ENCODE measurements around the gene DBET. TPM values are rescaled to one million over a fixed set of nuclear protein-coding genes. Genes with fewer than 3 reads are reported as not detected.
"Not testable (repeated sequence)": the region's sequence is repeated elsewhere in the genome, so short reads cannot be mapped to it uniquely, and the experiment has no call there.

Gene DBET
- total RNA-seq = not detected

GRCh38 chr4:190064342-190064741, at the start of gene DBET:
Gene DBET, plus strand, starts transcription at chr4:190064502.
- DNase-seq; intact Hi-C loops (cut with DNase I; ENCODE audit: low total_unique reads); H3K27me3 ChIP-seq: not testable (repeated sequence)

DNA sequence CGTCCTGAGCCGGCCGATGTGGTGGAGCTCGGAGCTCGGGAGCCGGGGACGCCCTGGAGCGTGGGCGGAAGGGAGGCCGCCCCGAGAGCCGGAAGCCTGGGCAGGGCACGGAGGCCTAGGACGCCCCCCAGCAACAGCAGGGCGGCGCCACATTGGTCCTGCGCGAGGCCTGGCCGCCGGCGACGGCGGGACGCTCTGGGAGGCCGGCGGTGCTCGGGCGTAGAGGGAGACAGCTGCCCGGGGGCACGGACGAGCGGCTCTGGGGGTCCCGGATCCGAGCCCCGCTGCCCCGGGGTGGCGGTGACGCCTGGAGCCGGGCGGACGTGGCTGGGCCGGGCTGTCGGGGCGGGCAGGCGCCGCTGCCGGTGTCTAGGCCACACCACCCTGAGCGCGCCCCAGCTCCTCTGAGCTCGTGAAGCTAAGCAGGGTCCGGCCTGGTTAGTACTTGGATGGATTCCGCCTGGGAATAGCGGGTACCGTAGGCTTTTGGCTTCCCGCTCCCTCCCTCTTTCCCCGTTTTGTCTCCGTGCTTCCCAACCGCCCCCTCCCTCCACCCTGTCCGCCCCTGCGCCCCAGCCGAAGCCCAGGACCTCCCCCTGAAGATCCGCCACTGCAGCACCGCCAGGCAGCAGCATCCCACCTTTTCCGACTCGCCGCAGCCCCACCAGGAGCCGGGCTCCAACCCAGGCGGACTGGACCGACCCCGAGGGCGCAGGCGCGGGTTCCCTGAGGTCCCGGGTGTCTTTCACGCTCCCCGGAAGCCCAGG, 49.3 kb upstream of the DBET start:
- Histone ChIP-seq H3K4me3 (no peak overlapping the region), H3K9me3 (no peaks in the 10 kb centered on the region), H3K27ac (no peak overlapping the region), H3K4me1 (peaks cover 0 to 7% of the 10 kb centered on the region in 2 donors), H3K27me3 (peaks cover 0 to 34% of the 10 kb centered on the region in 2 donors), H3K36me3 (no peaks in the 10 kb centered on the region)
- TF ChIP-seq, protein P1, sequence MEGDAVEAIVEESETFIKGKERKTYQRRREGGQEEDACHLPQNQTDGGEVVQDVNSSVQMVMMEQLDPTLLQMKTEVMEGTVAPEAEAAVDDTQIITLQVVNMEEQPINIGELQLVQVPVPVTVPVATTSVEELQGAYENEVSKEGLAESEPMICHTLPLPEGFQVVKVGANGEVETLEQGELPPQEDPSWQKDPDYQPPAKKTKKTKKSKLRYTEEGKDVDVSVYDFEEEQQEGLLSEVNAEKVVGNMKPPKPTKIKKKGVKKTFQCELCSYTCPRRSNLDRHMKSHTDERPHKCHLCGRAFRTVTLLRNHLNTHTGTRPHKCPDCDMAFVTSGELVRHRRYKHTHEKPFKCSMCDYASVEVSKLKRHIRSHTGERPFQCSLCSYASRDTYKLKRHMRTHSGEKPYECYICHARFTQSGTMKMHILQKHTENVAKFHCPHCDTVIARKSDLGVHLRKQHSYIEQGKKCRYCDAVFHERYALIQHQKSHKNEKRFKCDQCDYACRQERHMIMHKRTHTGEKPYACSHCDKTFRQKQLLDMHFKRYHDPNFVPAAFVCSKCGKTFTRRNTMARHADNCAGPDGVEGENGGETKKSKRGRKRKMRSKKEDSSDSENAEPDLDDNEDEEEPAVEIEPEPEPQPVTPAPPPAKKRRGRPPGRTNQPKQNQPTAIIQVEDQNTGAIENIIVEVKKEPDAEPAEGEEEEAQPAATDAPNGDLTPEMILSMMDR (IDR thresholded peaks at IDR 0.05) = no peak
- TF ChIP-seq POLR2A (IDR thresholded peaks at IDR 0.05) = no peak
- intact Hi-C loops (cut with DNase I; ENCODE audit: low total_unique reads) = no loop called here
- DNase-seq = no peak

More at GRCh38 chr4:190064342-190064741, at the start of gene DBET:
- H3K36me3 ChIP-seq, H3K27ac ChIP-seq, H3K4me3 ChIP-seq, H3K9me3 ChIP-seq, H3K4me1 ChIP-seq: not testable (repeated sequence)

- intact Hi-C loops (cut with DNase I; ENCODE audit: low total_unique reads) = no loop called here
- H3K27me3 ChIP-seq = peaks cover 0 to 35% of the 10 kb centered on the region in 2 donors
- TF ChIP-seq, protein P1 (IDR thresholded peaks at IDR 0.05) = no peak
- TF ChIP-seq POLR2A (IDR thresholded peaks at IDR 0.05) = no peak
- no peaks in the 10 kb centered on the region for H3K9me3 ChIP-seq
- H3K4me3 ChIP-seq = no peak overlapping the region
- no peak overlapping the region for H3K27ac ChIP-seq
- H3K36me3 ChIP-seq = no peaks in the 10 kb centered on the region
- no peak for DNase-seq
- peaks cover 0 to 7% of the 10 kb centered on the region in 2 donors for H3K4me1 ChIP-seq
These were observed 48.5 kb upstream of the DBET start for GRCh38 chr4:190015538-190016368.

DNA sequence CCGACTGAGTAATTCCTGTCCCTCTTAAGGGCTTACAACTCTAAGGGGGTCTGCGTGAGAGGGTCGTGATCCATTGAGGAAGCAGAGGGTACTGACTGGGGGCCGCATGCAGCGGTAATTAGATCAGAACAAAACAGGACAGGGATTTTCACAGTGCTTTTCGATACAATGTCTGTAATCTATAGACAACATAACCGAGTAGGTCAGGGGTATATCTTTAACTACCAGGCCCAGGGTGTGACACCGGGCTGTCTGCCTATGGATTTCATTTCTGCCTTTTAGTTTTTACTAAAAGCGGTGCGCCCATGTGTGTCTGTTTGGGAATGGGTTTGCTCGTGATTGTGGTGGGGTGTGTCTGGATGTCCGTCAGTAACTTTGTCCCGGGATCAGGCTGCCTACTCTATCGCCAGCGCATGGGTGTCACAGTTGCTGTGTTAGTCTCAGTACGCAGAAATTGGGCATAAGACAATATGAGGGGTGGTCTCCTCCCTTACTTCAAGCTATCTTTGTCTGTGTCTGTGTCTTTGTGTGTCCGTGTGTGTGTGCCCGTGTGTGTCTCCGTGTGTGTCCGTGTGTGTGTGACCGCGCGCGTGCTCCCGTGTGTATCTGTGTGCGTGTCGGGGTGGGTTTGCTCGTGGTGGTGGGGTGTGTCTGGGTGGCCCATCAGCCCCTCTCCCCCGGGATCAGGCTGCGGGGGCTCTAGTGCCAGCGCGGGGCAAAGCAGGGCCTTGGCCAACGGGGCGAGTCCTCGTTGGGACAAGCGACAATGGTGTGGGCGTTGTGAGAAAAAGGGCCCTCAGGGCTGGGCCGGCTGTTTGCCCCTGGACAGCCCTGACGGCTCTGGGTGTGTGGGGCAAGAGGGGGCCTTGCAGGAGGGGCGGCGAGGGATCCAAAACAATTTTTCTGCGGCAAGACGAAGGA, 47.7 kb upstream of the DBET start:
- no peak for DNase-seq
- H3K4me1 ChIP-seq = peaks cover 0 to 7% of the 10 kb centered on the region in 2 donors

More for the DNA sequence above, 47.7 kb upstream of the DBET start:
- Histone ChIP-seq H3K36me3 (no peaks in the 10 kb centered on the region), H3K9me3 (no peaks in the 10 kb centered on the region), H3K27me3 (peaks cover 0 to 36% of the 10 kb centered on the region in 2 donors), H3K4me3 (no peak overlapping the region), H3K27ac (no peak overlapping the region)
- TF ChIP-seq POLR2A (IDR thresholded peaks at IDR 0.05) = no peak
- TF ChIP-seq, protein P1 (IDR thresholded peaks at IDR 0.05) = no peak
- intact Hi-C loops (cut with DNase I; ENCODE audit: low total_unique reads) = no loop called here

All from uterus (tissue), 4 donors.